GM19351 (cell line): ENCODE results near the gene SPOCK1.

ENCODE experiments used
- ATAC-seq: cut with Tn5 transposase; IDR thresholded peaks from one replicate; pipeline ENCODE4 v1.9.1; 2021; ENCODE audit warnings: mild to moderate bottlenecking, moderate library complexity; ENCODE audit not compliant: unreplicated experiment

The SPOCK1 gene

GRCh38 chr5:137496919-137497318 is 2.2 kb downstream of the SPOCK1 start:
- ATAC-seq = no peak

GRCh38 chr5:137492331-137492730 is 6.8 kb downstream of the SPOCK1 start:
- ATAC-seq = no peak

GRCh38 chr5:137491121-137491520 is 8.0 kb downstream of the SPOCK1 start:
- no peak for ATAC-seq

- no peak for ATAC-seq
Observed at GRCh38 chr5:137490591-137490990, 8.5 kb downstream of the SPOCK1 start.

DNA sequence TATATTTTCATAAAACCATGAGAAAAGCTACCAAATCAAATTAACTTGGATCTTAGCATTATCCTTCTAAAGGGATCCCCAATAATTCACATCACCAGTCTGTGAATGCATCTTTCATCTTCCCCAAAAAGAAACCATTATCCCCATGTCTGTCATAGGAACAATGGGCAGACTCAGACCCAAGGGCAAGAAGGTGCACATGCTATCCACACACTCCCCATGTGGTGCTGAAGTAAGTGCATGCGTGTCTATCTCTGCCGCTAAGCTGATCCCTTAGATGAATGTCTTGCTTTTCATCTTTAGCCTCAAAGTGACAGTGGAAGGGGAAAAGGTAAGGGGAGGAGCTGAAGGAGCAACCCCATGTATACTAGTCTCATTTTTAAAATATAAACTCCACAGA is 10.2 kb downstream of the SPOCK1 start:
- ATAC-seq = no peak

GRCh38 chr5:137488516-137488915 is 10.6 kb downstream of the SPOCK1 start:
- no peak for ATAC-seq

DNA sequence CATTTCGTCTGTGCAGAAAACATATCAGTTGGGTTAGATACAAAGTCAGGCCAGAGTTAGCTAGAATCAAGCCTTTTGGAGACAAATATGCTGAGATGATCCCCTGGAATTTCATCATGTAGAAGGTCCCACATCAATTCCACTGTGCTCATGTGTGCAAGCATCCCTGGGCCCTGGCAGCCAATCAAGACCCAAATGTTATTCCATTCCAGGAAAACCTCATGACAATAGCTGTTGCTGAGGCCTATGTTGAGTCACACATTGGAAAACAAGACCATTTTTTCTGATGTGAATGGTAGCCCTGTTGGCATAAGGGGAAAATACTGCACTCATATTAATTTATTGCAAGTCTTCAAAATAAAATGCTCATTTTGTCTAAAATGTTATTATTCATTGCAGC is 11.5 kb downstream of the SPOCK1 start:
- no peak for ATAC-seq

- ATAC-seq = no peak
Observed at GRCh38 chr5:137486707-137487106, 12.4 kb downstream of the SPOCK1 start.

DNA sequence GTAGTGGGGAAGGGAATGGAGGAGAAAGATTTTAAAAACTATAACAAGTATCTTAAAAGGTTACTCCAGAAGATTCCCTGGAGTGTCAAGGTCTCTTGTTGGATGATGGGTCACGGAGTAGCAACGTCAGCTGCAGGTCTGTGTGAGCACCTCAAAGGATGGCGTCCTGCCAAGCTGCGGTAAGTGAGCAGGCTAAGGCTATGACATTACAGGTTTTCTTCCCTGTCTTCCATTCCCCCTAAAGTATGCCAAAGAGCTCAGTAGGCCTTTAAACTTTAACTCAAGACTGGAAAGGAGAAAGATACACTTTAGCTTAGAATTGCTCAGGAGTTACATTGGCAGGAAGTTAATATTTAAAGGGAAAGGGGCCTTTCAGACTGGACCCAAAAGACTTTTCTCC is 17.5 kb downstream of the SPOCK1 start:
- ATAC-seq = no peak

DNA sequence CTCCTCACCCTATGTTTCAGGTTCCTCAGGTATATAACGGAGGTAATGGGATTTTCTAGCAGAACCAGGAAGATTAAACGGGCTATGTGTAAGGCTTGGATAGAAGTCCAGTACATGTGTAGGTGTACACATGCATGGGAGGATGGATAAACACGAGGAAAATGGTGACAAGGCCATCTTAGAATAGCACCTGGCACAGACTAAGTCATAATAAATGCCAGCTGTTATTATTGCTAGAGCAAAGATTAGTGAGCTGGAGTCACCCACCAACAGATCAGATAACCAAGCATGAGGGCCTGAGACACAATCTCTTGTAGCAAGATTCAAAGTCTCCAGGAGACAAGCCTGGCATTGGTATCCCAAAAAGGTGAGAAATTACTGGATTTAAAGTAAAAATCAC is 21.1 kb downstream of the SPOCK1 start:
- no peak for ATAC-seq

DNA sequence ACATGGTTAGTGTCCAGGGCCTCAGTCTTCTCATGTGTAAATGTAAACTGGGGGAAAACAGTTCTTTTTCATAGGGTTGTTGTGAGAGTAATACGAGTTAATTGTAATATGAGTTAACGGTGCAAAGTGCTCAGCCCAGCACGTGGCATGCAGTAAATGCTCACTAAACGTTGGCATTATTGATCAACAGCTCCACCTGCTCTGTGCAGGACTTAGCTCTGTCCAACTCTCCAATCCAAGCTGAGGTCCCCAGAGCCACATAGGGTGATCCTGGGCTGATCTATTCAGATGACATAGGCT is 28.3 kb downstream of the SPOCK1 start:
- no peak for ATAC-seq

DNA sequence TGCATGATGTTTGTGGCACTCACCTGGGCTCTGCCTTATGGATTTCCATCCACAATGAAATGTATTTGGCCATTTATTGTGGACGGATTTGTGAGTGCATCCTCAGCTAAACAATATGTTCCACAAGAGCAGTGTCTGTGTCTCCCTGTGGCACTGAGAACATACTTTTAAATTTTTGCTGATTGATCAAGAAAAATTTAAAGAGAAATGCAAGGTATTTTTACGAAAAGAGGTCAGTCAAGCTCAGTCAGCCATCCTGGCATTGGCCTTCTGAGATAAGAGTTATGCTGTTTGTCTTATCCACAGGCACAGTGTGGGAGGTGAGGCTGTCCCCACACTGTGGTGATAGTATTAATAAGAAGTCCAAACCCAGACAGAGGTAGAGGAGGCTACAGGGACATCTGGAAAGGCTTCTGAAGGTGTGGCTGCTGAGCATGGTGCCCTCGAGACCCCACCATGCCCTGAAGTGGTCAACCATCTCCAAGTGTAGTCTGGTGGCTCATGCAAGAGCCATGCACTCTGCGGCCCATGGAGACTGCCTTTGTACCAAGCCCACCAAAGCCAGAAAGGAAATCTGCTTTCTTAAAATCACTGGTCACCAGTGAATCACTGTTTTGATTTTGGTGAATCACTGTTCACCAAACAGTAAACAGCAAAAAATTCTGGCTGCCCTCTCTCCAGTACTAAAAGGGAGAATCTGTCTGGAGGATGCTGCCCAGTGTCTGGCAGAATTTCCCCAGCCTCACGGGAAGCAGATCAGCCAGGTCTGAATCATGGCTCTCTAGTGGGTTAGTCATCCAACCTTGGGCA is 28.8 kb downstream of the SPOCK1 start:
- no peak for ATAC-seq

DNA sequence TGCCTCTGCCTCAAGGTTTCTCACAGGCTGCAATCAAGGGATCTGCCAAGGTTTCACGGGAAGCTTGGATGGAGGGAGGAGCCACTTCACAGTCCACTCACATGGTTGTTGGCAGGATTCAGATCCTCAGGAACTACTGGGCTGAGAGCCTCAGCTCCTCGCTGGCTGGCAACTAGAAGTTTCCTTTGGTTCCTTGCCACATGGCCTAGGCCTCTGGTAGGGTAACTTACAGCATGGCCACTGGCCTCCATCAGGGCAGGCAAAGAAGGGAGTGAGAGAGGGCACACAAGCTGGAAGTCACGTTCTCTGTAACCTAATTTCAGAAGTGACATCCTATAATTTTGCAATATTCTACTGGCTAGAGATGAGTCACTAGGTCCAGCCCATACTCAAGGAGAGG is 32.2 kb downstream of the SPOCK1 start:
- ATAC-seq = no peak

DNA sequence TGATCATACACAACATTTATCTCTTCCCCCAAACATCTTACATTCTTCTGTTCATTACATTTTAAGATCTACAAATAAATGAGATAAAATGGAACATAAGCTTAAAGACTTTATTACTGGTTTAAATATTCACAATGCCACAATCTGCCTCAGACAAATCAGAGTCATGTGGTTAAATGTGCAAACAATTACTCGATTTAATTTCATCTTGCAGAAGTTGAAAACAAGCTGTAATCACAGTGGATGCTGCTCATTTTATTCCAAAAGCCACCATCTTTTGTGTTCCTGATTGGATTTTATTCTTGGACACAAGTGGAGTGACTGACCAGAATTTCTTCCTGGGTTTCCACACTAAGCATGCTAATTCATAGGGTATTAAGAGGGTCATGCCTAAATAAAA is 33.2 kb downstream of the SPOCK1 start:
- ATAC-seq = no peak

- ATAC-seq = no peak
Observed at GRCh38 chr5:137462816-137463520, 36.2 kb downstream of the SPOCK1 start.

GRCh38 chr5:137462265-137462590 is 36.9 kb downstream of the SPOCK1 start:
- ATAC-seq = no peak

GRCh38 chr5:137461391-137462264 is 37.5 kb downstream of the SPOCK1 start:
- ATAC-seq = no peak

DNA sequence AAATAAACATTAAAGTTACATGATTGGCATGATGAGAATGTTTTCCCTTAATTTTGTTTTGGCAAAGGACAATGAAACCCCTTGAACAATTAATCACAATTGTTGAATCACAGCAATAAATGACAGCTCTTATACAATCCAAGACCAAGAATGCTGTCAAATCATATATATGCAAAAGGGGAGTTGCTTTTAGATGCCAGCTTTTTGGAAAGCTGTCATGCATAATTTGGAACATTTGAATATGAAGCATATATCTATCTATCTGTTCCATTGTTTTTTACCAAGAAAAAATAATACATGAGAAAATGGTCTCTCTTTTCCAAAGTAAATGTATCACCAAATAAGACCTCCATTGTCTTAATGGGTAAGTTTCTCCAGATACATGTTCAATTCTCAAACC is 44.5 kb downstream of the SPOCK1 start:
- no peak for ATAC-seq

DNA sequence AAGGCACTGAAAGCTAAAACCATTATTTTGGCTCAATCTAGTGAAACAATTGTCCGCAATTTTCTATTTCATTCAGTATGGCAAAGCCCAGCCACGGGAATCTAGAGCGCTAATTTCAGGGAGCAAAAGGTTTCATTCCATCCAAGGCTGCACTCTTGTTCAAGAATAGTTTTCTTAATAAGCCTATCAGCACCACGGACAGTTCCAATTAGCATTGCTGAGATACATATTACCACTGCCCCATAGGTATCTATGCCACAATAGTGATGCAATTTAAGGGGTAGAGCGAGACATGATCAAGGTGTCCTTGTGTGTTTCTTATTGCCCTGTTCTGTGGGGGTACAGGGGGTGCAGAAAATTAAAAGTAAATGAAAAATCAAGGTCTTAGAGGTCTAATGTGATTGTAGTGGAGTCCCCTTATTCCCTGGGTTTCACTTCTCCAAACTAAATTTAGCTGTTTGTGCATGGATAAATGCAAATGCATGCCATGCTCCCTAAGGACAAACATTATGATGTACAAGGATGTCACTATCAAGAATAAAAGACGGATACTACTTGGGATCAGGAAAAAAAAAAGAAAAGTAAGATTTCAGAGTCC is 45.5 kb downstream of the SPOCK1 start:
- no peak for ATAC-seq

DNA sequence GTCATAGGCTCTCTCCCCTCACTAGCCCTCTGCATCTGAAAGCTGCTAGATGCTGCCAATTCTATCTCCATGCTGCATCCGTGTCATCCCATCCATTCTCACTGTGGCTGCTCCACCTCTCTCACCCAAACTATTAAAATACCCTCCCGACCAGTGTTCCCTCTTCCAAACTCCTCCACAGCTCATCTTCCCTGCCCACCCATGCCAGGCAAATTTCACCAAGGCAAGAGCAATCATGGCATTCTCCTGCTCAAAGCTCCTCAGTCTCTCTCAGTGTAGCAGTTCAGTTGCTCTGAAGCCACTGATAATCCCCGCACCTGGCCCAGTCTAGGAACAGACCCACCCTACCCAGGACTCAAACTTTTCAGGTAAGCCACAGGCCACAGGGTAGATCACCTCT is 48.4 kb downstream of the SPOCK1 start:
- no peak for ATAC-seq

- ATAC-seq = no peak
Observed at GRCh38 chr5:137448868-137449267, 50.3 kb downstream of the SPOCK1 start.
